HepG2 (cell line): Measurements from ENCODE around the gene CTNNA3. TPM values are rescaled to one million over a fixed set of nuclear protein-coding genes. Genes with fewer than 3 reads are reported as not detected.

Source experiments
- ATAC-seq: fragments of 200-7000 bp; cut with Tn5 transposase; 3 replicates; pipeline ENCODE4 v1.9.1; 2020; ENCODE audit warnings: mild to moderate bottlenecking, moderate library complexity
- BruUV-seq: library from RNA; stranded (reverse); fragments of 400-500 nt; replicated peaks from 2 replicates; lab custom pipeline; 2021; lab: Mats Ljungman, UMichigan
- CTCF ChIA-PET: fragments of 300-600 bp; formaldehyde crosslinking; extraction: SDS; loops from one replicate; lab custom pipeline; 2021; ENCODE audit warnings: low total read pairs, inconsistent platforms, low intra/inter-chr PET ratio; lab: Yijun Ruan, JAX
- POLR2A ChIA-PET: fragments of 350-600 bp; sonication (Branson Sonifier 250); formaldehyde crosslinking; loops from one replicate; lab custom pipeline; 2020; ENCODE audit warnings: antibody characterized with exemption, inconsistent platforms; lab: Yijun Ruan, JAX
- DNase-seq: peaks from one replicate; pipeline ENCODE4 v3.0.0-alpha.2; 2015; ENCODE audit warnings: low spot score
- FAIRE-seq: peaks from 3 replicates; lab custom pipeline; 2011; peaks lifted over from hg19 to GRCh38; lab: Jason Lieb, UNC
- H2AFZ ChIP-seq: one replicate; pipeline ENCODE4 v1.6.1; 2011; ENCODE audit warnings: low read length, inconsistent platforms
- H3K27ac ChIP-seq: fragments of 300-600 bp; 3 replicates; pipeline ENCODE4 v1.8.0; 2011; ENCODE audit warnings: mixed run types, mild to moderate bottlenecking, mixed read lengths, low read length, inconsistent platforms; ENCODE audit not compliant: insufficient read depth; ENCODE audit errors: extremely low read length
- H3K27me3 ChIP-seq, 2 experiments: fragments of 200-600 bp in 1 of 2; 2 replicates in 1 of 2; 3 replicates in 1 of 2; pipeline versions ENCODE4 v1.6.0 to v1.8.0; 2011; ENCODE audit warnings: low read length in 2 of 2, mild to moderate bottlenecking in 2 of 2, moderate library complexity in 2 of 2, inconsistent platforms in 1 of 2; ENCODE audit not compliant: insufficient read depth in 2 of 2, control insufficient read depth in 1 of 2
- H3K36me3 ChIP-seq, 2 experiments: fragments of 200-600 bp in 1 of 2; replicated peaks in 1 of 2; 2 replicates in 1 of 2; 3 replicates in 1 of 2; pipeline versions ENCODE4 v1.5.1 to v1.8.0; 2011; ENCODE audit warnings: low read length in 2 of 2, inconsistent platforms in 1 of 2; ENCODE audit not compliant: insufficient read depth in 2 of 2, control insufficient read depth in 1 of 2
- H3K4me1 ChIP-seq: 2 replicates; pipeline ENCODE4 v1.5.1; 2012; ENCODE audit warnings: low read length, inconsistent platforms; ENCODE audit not compliant: insufficient read depth
- H3K4me2 ChIP-seq: 2 replicates; pipeline ENCODE4 v1.6.0; 2011; ENCODE audit warnings: low read depth, low read length, inconsistent platforms
- H3K4me3 ChIP-seq, 3 experiments: fragments of 200-600 bp in 1 of 3; sonication (generic), shearing (Covaris generic) in 1 of 3; replicated peaks in 1 of 3; 2 replicates each; pipeline ENCODE4 v1.5.1; 2011 to 2016; ENCODE audit warnings: low read length in 3 of 3, inconsistent platforms in 2 of 3, low read depth in 2 of 3, mild to moderate bottlenecking in 2 of 3, control low read depth in 1 of 3, mixed read lengths in 1 of 3; ENCODE audit not compliant: insufficient read depth in 1 of 3
- H3K79me2 ChIP-seq: one replicate; pipeline ENCODE4 v1.6.1; 2011; ENCODE audit warnings: low read length, inconsistent platforms; ENCODE audit not compliant: insufficient read depth
- H3K9ac ChIP-seq: 2 replicates; pipeline ENCODE4 v1.6.0; 2011; ENCODE audit warnings: mild to moderate bottlenecking, low read depth, low read length, inconsistent platforms; ENCODE audit not compliant: insufficient read depth
- H3K9me3 ChIP-seq: 2 replicates; pipeline ENCODE4 v1.5.1; 2012; ENCODE audit warnings: mild to moderate bottlenecking, low read length
- H4K20me1 ChIP-seq: 2 replicates; pipeline ENCODE4 v1.6.0; 2011; ENCODE audit warnings: inconsistent platforms, mild to moderate bottlenecking, low read length, moderate library complexity; ENCODE audit not compliant: insufficient read depth
- PITX1 ChIP-seq: sonication (generic); formaldehyde crosslinking; IDR thresholded peaks from 2 replicates; pipeline ENCODE4 v1.5.1; 2020; ENCODE audit warnings: mild to moderate bottlenecking, missing genetic modification reagents
- SAFB2 ChIP-seq: sonication (generic); formaldehyde crosslinking; IDR thresholded peaks from 2 replicates; pipeline ENCODE4 v1.5.1; 2020; ENCODE audit warnings: missing genetic modification reagents, low read depth, mild to moderate bottlenecking, borderline replicate concordance
- SAP130 ChIP-seq: IDR thresholded peaks from 2 replicates; pipeline ENCODE4 v1.6.1; 2016; ENCODE audit warnings: low read depth
- SIN3B ChIP-seq: fragments of 150-350 bp; IDR thresholded peaks from 2 replicates; pipeline ENCODE4 v1.6.1; 2014; ENCODE audit warnings: low read length
- SP140L ChIP-seq: sonication (generic); formaldehyde crosslinking; IDR thresholded peaks from 2 replicates; pipeline ENCODE4 v1.4.0; 2020; ENCODE audit warnings: missing genetic modification reagents, borderline replicate concordance
- TBL1XR1 ChIP-seq: fragments of 150-350 bp; IDR thresholded peaks from 2 replicates; pipeline ENCODE4 v1.6.1; 2014; ENCODE audit warnings: borderline replicate concordance, low read length; ENCODE audit not compliant: partially characterized antibody
- TBP ChIP-seq: sonication (generic); formaldehyde crosslinking; IDR thresholded peaks from 2 replicates; pipeline ENCODE4 v1.5.0; 2020; ENCODE audit warnings: missing genetic modification reagents
- ZNF136 ChIP-seq: sonication (generic); formaldehyde crosslinking; IDR thresholded peaks from 2 replicates; pipeline ENCODE4 v1.8.1; 2022; ENCODE audit warnings: low read depth, mild to moderate bottlenecking, moderate library complexity, missing genetic modification reagents
- ZNF230 ChIP-seq: sonication (generic); formaldehyde crosslinking; IDR thresholded peaks from 2 replicates; pipeline ENCODE4 v1.4.0; 2020; ENCODE audit warnings: mild to moderate bottlenecking, missing genetic modification reagents
- ZNF232 ChIP-seq: sonication (generic); formaldehyde crosslinking; IDR thresholded peaks from 2 replicates; pipeline ENCODE4 v1.4.0; 2020; ENCODE audit warnings: missing genetic modification reagents, borderline replicate concordance
- ZNF333 ChIP-seq: sonication (generic); formaldehyde crosslinking; IDR thresholded peaks from 2 replicates; pipeline ENCODE4 v1.4.0; 2020; ENCODE audit warnings: mild to moderate bottlenecking, missing genetic modification reagents, borderline replicate concordance
- ZNF468 ChIP-seq: sonication (generic); formaldehyde crosslinking; IDR thresholded peaks from 2 replicates; pipeline ENCODE4 v1.8.0; 2022; ENCODE audit warnings: mild to moderate bottlenecking, moderate library complexity, missing genetic modification reagents
- ZNF556 ChIP-seq: sonication (generic); formaldehyde crosslinking; IDR thresholded peaks from 2 replicates; pipeline ENCODE4 v1.4.0; 2020; ENCODE audit warnings: mild to moderate bottlenecking, missing genetic modification reagents, borderline replicate concordance
- ZNF75D ChIP-seq: sonication (generic); formaldehyde crosslinking; IDR thresholded peaks from 2 replicates; pipeline ENCODE4 v1.8.1; 2023; ENCODE audit warnings: missing genetic modification reagents, mild to moderate bottlenecking, borderline replicate concordance
- ZSCAN9 ChIP-seq: IDR thresholded peaks from 2 replicates; pipeline ENCODE4 v1.6.1; 2016; ENCODE audit warnings: borderline replicate concordance
- WGBS: methylation state at CpG from one replicate; pipeline ENCODE4 v1.1.6; 2017; ENCODE audit warnings: low lambda C conversion rate; 5-methylcytosine and 5-hydroxymethylcytosine counted together
- in situ Hi-C: cut with HindIII; loops from 2 replicates; pipeline ENCODE4 v1.10.0; 2017; ENCODE audit warnings: low pct_unique_long_range_greater_than_20kb; ENCODE audit not compliant: extremely low pct_ligation_motif_present
- intact Hi-C: fragments of 100-400 bp; cut with micrococcal nuclease; formaldehyde crosslinking; loops from one replicate; pipeline ENCODE4 v1.10.0; 2022; ENCODE audit not compliant: unreplicated experiment
- polyA plus RNA-seq, 8 experiments: library from polyadenylated mRNA; depleted of rRNA in 3 of 8; stranded (reverse) in 7 of 8; unstranded in 1 of 8; fragments of >200 nt; fragmentation: Illumina TruSeq in 4 of 8; extraction: Trizol in 4 of 8; gene quantifications; 2 replicates each; pipeline versions ENCODE4 v1.2.1 to v1.2.3, GENCODE V29; 2011 to 2016; ENCODE audit warnings: low read depth in 4 of 8, missing spikeins in 1 of 8, mixed read lengths in 1 of 8; ENCODE audit not compliant: insufficient read depth in 1 of 8
- total RNA-seq, 5 experiments: library from RNA; depleted of rRNA; stranded (reverse); fragments of >200 nt; fragmentation: Illumina TruSeq; extraction: Trizol; gene quantifications; 2 replicates each; pipeline ENCODE4 v1.2.3, GENCODE V29; 2016; ENCODE audit warnings: low read depth in 1 of 5
- TF ChIP-seq, protein P1 (sequence below): sonication (generic); formaldehyde crosslinking; IDR thresholded peaks from 2 replicates; pipeline ENCODE4 v1.5.0; 2020; ENCODE audit warnings: missing genetic modification reagents
- TF ChIP-seq, protein P2 (sequence below): sonication (generic); formaldehyde crosslinking; conservative IDR thresholded peaks from 2 replicates; pipeline ENCODE4 v1.8.0; 2022; ENCODE audit warnings: missing genetic modification reagents
- TF ChIP-seq, protein P3 (sequence below): sonication (generic); formaldehyde crosslinking; IDR thresholded peaks from 2 replicates; pipeline ENCODE4 v1.4.0; 2020; ENCODE audit warnings: missing genetic modification reagents

Gene CTNNA3
- total and polyA plus RNA-seq, 2 of the 13 experiments (the other 11 are each of a cell fraction or from before 2014, with no cell fraction given), result not detected

DNA sequence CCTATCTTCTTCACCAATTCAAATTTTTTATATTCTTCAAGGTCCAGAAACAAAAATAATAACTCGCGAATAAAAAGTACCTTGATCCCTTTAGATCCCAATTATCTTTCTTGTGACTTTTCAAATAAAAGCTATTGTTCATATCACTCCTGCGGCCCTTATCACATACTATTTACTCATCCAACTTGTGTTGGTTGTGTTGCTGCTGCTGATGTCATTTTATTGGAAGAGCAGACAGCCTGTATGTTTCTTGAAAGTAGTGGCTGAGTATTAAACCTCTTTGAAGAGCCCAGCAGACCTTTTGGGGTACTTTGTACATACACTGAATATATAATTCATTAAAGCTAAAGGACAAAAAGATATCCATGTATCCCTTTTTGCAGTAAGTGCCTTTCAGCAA lies 231.7 kb downstream of the CTNNA3 start (continued):
- TF ChIP-seq ZNF136 (CRISPR knock-in tag) (no peak), ZNF232 (CRISPR knock-in tag) (no peak), SAFB2 (CRISPR knock-in tag) (no peak), TBL1XR1 (no peak)

DNA sequence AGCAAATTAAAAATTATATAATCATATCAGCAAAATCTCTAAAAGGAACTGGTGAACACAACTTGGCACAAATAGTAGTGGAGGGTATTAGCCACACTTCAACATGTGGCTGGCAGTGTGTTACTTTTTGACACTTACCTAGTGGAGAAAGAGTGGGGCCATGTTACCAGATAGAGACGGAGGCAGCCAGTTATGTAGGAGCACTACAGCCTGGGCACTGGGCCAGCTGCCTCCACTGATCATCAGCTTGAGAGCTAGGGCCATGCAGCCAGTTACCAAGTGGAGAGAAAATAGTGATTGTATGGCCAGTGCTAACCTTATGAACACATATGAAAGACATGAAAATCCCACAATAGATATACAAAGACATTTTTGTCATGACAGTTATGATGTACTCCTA lies 243.1 kb downstream of the CTNNA3 start:
- no peaks in the 10 kb centered on the region for H3K9me3 ChIP-seq
- no TSS peak for BruUV-seq
- CTCF ChIA-PET, result no interaction called here
- no peak overlapping the region for H2AFZ ChIP-seq
- no peak overlapping the region for H3K27ac ChIP-seq
- H3K4me3 ChIP-seq, result no peak overlapping the region
- DNase-seq (no peak), ATAC-seq (no peak), FAIRE-seq (no peak)
- POLR2A ChIA-PET, result no interaction called here
- no peak overlapping the region for H3K9ac ChIP-seq
- H3K4me2 ChIP-seq, result no peak overlapping the region
- no peaks in the 10 kb centered on the region; a peak in 1 of 5 replicates for H3K27me3 ChIP-seq
- no peaks in the 10 kb centered on the region for H4K20me1 ChIP-seq
- no peaks in the 10 kb centered on the region for H3K4me1 ChIP-seq
- H3K36me3 ChIP-seq, result no peaks in the 10 kb centered on the region
- no peaks in the 10 kb centered on the region for H3K79me2 ChIP-seq
- in situ Hi-C loops, result no loop called here
- WGBS, result 0% methylated on average over 1 of the region's 1 CpG
- intact Hi-C loops, result no loop called here
- no peak for TF ChIP-seq SP140L (CRISPR knock-in tag)
- TF ChIP-seq SAP130 (CRISPR knock-in tag), result no peak
- no peak for TF ChIP-seq TBP (CRISPR knock-in tag)
- TF ChIP-seq ZNF468 (CRISPR knock-in tag), result no peak
- no peak for TF ChIP-seq ZNF75D (CRISPR knock-in tag)
- no peak for TF ChIP-seq PITX1 (CRISPR knock-in tag)
- TF ChIP-seq, protein P1, sequence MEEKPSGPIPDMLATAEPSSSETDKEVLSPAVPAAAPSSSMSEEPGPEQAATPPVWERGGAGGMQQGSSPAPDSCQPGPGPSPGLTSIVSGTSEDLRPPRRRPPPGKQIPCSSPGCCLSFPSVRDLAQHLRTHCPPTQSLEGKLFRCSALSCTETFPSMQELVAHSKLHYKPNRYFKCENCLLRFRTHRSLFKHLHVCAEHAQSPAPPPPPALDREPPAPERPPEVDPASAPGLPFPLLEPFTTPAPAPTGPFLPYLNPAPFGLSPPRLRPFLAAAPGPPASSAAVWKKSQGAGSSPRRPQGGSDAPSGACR, result no peak
- TF ChIP-seq ZNF556 (CRISPR knock-in tag), result no peak
- TF ChIP-seq, protein P2, sequence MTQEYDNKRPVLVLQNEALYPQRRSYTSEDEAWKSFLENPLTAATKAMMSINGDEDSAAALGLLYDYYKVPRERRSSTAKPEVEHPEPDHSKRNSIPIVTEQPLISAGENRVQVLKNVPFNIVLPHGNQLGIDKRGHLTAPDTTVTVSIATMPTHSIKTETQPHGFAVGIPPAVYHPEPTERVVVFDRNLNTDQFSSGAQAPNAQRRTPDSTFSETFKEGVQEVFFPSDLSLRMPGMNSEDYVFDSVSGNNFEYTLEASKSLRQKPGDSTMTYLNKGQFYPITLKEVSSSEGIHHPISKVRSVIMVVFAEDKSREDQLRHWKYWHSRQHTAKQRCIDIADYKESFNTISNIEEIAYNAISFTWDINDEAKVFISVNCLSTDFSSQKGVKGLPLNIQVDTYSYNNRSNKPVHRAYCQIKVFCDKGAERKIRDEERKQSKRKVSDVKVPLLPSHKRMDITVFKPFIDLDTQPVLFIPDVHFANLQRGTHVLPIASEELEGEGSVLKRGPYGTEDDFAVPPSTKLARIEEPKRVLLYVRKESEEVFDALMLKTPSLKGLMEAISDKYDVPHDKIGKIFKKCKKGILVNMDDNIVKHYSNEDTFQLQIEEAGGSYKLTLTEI (CRISPR knock-in tag), result no peak
- TF ChIP-seq SIN3B, result no peak
- TF ChIP-seq ZNF230 (CRISPR knock-in tag), result no peak
- TF ChIP-seq ZNF333 (CRISPR knock-in tag), result no peak
- TF ChIP-seq ZSCAN9 (CRISPR knock-in tag), result no peak
- TF ChIP-seq, protein P3, sequence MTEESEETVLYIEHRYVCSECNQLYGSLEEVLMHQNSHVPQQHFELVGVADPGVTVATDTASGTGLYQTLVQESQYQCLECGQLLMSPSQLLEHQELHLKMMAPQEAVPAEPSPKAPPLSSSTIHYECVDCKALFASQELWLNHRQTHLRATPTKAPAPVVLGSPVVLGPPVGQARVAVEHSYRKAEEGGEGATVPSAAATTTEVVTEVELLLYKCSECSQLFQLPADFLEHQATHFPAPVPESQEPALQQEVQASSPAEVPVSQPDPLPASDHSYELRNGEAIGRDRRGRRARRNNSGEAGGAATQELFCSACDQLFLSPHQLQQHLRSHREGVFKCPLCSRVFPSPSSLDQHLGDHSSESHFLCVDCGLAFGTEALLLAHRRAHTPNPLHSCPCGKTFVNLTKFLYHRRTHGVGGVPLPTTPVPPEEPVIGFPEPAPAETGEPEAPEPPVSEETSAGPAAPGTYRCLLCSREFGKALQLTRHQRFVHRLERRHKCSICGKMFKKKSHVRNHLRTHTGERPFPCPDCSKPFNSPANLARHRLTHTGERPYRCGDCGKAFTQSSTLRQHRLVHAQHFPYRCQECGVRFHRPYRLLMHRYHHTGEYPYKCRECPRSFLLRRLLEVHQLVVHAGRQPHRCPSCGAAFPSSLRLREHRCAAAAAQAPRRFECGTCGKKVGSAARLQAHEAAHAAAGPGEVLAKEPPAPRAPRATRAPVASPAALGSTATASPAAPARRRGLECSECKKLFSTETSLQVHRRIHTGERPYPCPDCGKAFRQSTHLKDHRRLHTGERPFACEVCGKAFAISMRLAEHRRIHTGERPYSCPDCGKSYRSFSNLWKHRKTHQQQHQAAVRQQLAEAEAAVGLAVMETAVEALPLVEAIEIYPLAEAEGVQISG (CRISPR knock-in tag), result no peak
